ENCODE results near the gene RBM39. TPM values are rescaled to one million over a fixed set of nuclear protein-coding genes. Genes with fewer than 3 reads are reported as not detected.
"Not testable (repeated sequence)": the region's sequence is repeated elsewhere in the genome, so short reads cannot be mapped to it uniquely, and the experiment has no call there.

RBM39 gene
- total RNA-seq, 1 donor from 2014 or later: 288 TPM

DNA sequence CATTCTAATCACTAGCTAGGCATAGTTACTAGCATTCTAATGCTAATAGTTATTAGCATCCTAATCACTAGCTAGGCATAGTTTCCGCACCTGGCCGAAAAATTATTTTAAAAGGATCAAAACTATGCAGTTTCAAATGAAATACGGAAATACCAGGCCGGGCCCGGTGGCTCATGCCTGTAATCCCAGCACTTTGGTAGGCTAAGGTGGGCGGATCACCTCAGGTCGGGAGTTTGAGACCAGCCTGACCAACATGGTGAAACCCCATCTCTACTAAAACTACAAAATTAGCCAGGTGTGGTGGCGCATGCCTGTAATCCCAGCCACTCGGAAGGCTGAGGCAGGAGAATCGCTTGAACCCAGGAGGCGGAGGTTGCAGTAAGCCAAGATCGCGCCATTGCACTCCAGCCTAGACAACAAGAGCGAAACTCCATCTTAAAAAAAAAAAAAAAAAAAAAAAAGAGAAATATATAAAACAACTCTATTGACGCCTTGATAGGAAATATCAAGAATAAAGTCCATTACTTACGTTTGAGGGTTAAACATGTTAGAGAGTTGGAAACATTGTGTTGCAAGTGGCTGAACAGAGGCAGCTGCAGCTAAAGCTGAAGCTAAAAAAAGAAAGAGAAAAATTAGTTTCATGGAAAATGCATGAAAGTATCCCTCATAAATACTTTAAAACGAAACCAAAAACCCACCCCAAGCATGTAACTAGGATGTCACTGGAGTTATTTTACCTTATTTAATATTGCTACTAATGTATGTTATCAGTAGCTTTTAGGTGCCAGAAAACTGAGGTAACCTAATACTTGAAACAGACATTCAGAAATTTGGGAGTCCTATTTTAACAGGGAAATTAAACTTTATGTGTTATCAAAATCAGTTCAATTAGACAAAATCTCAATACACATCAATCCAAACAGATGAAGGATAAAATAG, 35.2 kb downstream of the RBM39 start:
- not testable (repeated sequence) for DNase-seq (ENCODE audit: low spot score)

DNA sequence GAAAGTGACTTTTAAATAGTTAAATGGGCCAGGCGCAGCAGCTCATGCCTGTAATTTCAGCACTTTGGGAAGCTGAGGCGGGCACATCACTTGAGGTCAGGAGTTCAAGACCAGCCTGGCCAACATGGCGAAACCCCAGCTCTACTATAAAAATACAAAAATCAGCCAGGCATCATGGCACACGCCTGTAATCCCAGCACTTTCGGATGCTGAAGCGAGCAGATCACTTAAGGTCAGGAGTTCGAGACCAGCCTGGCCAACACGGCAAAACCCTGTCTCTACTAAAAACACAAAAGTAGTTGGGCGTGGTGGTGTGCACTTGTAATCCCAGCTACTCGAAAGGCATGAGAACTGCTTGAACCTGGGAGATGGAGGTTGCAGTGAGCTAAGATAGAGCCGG, 36.2 kb downstream of the RBM39 start:
- DNase-seq (ENCODE audit: low spot score): not testable (repeated sequence)

DNA sequence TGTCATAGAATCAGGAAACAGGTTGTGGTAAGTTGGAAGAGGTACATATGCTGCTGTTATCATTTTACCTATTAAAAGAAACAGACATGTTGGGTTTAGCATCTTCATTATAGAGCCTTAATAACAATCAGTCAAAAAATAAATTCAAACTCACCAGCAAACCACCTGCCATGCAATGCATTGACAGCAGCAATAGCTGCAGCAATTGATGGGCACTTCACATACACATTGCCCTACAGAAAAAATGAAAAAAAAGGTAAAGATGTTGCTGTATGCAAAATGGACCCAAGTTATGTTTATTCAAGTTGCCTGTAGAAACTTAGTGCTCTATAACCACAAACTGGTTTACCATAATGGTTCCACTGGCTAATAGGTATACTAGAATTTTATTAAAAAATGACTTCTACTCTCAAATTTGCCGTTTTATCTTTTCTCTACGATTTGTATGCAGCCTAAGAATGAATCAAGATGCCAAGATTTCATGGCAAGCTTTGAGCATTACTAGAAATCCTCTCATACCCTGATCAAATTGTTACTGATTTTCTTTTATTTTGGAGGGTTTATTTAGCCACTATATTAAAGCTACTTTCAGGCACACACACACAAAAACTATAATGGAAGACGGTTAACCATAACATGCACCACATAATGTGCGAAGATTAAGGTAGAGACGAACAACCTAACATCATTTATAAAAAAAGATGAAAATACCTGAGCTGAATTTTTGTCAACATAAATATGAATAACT, 37.4 kb downstream of the RBM39 start:
- no peak for DNase-seq (ENCODE audit: low spot score)

DNA sequence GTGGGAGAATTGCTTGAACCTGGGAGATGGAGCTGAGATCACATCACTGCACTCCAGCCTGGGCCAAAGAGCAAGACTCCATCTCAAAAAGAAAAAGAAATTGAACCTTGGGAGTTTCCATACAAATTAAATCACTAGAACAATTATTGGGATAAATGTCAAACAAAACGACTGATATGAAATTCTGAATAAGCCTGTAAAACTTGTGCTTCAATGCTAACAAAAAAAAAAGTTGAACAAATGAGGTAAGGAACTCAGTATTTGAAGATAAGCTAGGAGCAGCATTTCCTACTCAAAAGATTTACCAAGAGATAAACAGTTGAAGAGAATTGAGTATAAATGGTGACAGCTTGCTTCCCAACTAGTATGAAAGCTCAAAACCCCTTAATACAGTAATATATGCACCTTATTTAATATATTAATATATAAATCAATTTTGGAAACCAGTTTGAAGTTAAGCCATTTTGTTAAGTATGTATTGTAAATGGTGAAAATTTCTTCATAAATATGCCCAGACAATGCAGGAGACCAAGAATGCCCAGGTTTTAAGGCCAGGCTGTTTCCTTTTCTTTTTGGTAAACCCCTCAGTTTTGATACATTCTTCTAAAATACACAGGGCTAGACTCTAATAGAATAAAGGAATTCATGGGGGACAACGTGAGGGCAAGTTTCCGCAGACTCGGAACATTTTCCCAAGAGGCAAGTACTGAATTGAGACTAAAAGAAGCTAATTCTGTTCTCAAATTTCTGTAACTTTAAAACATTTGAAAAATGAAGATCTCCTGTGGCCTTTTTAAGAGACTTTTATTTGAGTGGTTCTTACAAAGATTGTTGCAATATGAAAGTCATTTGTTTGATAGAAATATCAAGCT, 39.0 kb downstream of the RBM39 start:
- no peak for DNase-seq (ENCODE audit: low spot score)

DNA sequence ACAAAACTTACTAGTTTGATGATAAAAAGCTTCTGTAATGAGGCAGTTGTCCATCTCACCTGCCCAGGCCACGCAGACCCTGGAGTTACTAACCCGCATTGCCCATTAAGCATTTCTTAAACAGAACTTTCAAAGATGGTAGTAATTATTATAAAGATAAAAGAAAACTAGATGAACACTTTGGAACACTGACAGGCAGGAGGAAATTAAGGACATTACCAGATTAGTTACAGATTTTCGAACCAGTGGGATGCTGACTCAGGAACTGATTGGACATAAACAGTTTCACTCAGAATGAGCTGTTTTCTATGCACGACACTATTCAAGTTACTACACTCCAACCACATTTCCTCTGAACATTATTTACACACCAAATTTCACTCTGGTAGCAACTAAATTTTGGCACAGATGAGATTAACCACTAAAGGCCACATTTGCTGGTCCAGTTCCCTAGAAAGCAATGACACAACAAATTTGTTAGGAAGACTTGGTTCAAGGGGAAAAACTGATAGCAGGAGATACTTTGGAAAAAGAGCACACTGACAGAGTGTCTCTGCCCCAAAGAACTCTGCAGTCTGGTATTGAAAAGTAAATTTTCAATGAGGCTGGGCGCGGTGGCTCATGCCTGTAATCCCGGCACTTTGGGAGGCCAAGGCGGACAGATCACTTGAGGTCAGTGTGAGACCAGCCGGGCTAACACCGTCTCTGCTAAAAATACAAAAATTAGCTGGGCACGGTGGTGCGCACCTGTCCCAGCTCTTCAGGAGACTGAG, 39.8 kb downstream of the RBM39 start:
- DNase-seq (ENCODE audit: low spot score): no peak

DNA sequence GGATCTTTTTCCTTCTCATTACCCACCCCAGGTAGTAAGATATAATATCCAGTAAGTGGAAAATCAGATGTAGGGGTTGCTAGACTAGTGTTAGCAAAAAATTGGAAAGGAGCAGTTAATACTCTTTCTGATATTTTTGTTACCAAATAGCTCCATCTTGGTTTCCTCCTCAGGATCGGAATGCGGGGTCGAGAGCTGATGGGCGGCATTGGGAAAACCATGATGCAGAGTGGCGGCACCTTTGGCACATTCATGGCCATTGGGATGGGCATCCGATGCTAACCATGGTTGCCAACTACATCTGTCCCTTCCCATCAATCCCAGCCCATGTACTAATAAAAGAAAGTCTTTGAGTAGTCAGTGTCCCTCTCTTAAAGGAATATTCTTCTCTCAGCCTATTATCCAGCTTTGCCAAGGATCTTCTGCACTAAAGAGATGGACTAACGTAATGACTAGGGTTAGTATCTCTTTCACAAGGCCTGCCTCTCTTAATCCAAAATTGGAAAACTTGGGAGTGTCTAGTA, 41.4 kb downstream of the RBM39 start:
- no peak for DNase-seq (ENCODE audit: low spot score)

DNA sequence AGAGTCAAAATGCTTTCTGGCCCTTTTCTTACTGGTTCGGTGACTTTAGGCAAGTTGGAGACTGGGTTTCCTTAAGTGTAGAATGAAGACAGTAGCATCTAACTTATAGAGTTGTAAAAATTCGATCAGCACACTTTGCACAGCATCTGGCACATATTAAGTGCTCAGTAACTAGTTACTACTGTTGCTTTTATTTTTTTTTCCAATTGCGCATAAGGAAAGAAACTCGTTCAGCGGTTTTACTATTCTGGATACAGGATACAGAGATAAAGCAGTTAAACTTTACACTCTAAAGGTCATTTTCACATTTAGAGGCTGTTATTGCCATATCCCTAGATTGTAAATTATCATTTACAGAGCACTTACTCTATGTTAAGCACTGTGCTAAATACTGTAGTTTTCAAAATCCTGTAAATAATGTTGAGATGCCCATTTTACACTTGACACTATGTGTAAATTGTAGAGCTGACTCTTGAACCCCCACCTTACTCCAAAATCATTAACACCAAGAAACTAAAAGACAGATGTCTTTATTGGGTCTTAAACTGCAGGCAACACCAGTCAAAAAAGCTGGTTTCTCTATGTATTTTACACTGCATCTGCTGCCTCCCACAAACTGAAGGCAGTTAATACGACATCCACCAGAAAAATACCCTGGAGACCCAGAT, 42.0 kb downstream of the RBM39 start:
- no peak for DNase-seq (ENCODE audit: low spot score)

DNA sequence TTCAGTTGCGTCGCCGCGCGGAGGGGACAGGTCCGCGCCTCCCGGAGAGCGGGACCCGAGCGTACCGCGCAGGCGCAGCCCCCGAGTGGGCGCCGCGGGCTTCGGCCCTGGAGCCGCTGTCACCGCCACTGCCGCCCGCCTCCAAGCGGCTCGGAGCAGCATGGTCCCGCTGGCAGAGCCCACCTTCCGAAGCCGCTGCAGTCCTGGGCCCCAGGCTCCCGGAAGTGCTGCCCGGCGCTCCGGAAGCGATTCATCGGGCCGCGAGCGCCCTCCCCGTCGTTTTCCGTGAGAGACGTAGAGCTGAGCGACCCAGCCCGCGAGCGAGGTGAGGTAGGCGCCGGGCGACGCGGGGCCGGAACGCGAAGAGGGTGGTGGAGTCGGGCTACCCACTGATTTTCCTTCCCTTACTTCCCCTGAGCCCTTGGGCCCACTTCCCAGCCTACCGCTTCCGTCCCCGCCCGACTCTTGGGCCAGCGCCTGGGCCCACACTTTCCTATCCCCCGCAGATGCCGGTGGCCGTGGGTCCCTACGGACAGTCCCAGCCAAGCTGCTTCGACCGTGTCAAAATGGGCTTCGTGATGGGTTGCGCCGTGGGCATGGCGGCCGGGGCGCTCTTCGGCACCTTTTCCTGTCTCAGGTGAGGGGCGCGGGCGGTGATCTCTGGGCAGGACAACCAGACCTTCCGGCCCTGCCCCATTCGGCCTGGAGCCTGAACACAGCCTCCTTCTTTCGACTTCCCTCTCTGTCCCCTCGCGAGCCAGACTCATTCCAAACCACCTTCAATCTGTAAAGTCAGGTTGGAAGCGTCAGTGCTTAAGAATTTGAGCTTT, 42.7 kb downstream of the RBM39 start, which contains the start of the genes NFS1 and ROMO1:
Gene NFS1 (minus strand): TSS at position 226 of the 830 bp plus-strand sequence. CDS start 64 bp downstream, at position 162.
Gene ROMO1 (plus strand): TSS at position 279 of the 830 bp plus-strand sequence. CDS start 228 bp downstream, at position 507.
- peak; percentile 81 for DNase-seq (ENCODE audit: low spot score)

DNA sequence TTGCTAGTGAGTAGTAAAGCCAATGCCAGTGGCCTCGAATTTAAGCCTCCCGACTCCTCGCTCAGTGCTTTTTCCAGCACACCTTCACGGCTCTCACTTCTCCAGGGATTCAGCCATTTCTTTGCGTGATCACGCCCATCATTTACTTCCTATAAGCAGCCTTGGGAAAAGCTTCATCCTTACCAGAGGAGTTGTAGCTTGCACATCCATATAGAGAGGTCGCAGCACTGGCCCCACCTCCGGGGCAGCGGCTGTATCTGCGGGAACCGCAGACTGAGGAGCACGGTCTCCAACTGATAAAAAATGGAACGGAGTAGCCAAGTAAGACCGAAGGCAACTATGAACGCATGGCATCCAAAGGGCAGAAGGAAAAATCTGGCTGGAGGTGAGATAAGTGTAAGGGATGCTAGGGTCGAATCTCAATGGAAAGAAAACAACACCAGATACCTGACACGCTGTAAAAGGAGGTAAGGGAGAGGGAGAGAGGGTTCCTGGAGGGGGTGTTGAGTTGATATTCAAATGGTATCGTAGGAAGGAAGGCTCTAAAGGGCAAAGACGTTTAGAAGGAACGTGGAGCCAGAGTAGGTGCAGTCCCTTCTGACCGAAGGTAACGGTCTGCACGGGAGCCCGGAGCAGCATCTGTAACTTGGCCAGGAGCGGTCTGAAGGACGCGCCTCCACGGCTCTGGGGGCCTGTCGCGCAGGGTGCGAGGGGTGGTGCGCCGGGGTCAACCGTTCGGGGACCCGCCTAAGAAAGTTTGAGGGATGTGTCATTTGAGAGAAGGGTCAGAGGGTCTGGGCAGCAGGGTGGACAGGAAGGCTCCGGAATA, 43.5 kb downstream of the RBM39 start:
- no peak for DNase-seq (ENCODE audit: low spot score)

DNA sequence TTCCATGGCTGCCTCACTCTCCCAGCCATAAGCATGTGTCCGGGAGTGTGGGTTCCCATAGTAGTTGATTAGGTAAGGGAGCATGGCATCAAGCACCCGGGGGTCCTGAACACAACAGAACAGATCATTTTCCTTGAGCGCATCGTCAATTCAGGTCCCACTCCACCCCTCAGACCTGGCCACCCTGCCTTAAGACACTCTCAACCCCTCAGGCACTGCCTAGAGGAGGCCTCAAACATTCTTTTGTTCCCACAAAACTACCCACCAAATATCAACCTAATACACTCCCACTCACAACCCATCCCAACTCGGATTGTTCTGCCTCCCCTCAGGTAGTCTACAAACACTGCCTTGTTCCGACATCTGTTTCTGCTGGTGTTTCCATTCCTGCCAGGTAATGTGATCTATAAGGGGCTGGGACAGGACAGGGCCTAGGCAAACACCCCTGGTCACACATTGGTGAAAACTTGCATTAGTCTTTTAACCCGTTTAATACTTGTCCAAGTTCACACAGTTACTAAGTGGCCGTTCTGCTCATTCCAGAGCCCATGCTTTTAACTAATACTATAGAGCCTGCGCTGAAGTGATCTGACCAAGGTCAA, 44.3 kb downstream of the RBM39 start:
- no peak for DNase-seq (ENCODE audit: low spot score)

DNA sequence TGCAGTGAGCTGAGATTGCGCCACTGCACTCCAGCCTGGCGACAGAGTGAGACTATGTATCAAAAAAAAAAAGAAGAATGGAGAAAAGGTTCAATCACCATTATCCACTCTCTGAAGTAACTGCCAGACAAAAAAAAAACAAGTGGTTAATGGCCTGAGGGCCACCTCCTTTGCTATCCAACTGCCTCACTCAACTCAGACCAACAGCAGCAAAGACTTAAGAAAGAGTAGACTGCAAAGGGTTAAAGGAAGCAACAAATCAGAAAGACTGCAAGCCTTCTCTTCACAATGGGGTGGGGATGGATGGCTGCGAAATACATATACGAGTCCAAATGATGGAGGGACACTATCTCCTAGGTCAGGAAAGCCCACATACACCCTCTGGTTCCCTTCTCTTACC, 46.1 kb downstream of the RBM39 start:
- DNase-seq (ENCODE audit: low spot score): no peak

DNA sequence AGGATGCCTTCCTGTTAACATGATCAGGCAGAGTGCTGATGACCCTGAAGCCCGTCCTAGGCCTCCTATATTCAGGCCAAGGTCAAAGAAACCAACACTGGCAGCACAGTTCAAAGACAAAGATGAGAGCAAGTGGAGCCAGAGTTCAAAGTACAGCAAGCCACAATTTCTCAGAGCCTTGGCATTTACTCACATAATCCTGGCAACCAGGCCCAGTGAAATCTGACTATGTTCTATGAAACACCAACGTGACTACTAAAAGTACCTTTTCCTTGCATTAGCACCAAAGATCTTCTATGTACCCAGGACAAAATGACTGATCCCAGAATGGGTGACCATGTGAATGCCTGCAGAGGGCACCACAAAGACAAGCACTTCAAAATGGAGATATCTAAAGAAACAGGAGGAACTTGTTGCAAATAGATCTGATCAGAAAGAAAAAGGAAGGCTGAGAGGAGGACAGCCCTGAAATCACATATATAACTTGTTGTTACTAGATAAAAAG, 46.8 kb downstream of the RBM39 start:
- no peak for DNase-seq (ENCODE audit: low spot score)

DNA sequence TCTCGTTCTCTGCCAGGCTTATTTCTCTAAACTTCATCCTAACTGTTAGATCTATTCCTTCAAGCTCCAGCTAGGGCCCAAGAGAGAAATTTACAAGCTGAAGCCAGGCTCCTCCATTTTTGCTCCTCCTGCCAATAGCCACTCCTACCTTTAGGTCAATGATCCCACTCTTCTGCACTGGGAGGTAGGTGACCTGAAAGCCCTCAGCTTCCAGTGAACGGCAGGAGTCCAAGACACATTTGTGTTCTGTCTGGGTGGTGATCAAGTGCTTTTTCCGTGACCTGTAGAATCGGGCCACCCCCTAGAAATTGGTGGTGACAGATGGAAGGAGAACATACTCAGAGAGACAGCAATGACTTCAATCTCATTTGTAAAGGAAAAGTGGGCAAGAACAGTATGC, 51.8 kb downstream of the RBM39 start:
- DNase-seq (ENCODE audit: low spot score): no peak

DNA sequence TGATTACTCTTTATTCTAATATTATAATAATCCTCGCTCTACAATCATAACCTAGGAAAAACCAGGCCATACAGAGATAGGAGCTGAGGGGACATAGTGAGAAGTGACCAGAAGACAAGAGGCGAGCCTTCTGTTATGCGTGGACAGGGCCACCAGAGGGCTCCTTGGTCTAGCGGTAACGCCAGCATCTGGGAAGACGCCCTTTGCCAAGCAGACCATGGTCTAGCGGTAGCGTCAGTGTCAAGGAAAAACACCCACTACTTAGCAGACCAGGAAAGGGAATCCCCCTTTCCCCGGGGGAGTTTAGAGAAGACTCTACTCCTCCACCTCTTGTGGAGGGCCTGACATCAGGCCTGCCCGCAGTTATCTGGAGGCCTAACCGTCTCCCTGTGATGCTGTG, 55.2 kb downstream of the RBM39 start:
- not testable (repeated sequence) for DNase-seq (ENCODE audit: low spot score)

DNA sequence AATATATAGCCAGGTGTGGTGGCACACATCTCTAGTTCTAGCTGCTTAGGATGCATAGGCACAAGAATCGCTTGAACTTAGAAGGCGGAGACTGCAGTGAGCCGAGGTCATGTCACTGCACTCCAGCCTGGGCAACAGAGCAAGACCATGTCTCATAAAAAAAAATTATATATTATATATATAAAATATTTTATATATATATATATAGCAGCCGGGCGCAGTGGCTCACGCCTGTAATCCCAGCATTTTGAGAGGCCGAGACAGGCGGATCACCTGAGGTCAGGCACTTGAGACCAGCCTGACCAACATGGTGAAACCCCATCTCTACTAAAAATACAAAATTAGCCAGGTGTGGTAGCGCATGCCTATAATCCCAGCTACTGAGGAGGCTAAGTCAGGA, 56.7 kb downstream of the RBM39 start:
- DNase-seq (ENCODE audit: low spot score): not testable (repeated sequence)

DNA sequence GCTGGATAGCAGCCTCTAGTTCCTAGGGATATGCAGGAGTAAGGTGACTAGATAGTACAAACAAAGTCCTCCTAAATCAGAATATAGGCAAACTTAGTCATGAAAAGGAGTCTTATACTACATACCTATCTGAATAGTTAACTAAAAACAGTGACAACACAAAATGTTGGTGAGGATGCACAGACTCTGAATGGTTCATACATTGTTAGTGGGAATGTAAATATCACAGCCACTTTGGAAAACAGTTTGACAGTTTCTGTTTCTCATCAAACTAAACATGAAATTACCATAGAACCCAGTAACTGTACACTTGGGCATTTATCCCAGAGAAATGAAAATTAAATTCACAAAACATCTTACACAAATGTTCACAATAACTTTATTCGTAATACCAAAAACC, 60.1 kb downstream of the RBM39 start:
- DNase-seq (ENCODE audit: low spot score): no peak

DNA sequence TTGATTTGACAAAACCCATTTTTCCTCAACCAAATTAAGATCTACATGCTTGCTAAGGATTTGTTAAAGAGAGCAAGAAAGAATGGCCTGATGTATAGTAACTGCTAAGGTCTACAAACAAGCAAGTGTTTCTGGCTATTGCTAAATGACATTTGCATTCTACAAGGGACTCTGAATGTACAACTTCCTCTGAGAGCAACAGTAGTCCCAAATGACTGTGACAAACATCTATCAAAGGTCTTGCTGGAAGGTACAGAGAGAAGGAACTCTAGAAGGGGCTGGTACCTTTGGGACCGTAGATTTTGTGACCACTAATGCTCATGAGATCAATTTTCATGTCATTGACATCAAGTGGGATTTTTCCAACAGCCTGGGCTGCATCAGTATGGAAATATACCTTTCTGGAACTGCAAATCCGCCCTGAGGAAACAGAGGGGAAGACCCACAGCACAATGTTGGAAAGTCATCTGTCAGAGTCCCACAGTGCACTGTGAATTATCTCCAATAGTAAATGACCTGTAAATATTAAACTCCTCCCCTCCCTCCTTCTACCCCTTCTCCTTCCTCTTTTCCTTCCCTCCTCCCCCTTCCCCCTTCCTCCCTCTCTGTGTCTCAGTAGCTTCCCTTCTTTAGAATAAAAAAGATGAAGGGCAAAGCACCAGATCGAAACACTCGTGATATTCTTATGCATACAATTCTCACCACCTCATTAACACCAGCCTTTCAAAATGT, 61.4 kb downstream of the RBM39 start:
- DNase-seq (ENCODE audit: low spot score): no peak

All from mucosa of gallbladder (tissue), 1 donor.